Activated naive CD4-positive, alpha-beta T cell treated with Interleukin-2 at 50 U/mL for 16 hours (primary cell): ENCODE data around the gene SART1.
"Not testable (repeated sequence)": the region's sequence is repeated elsewhere in the genome, so short reads cannot be mapped to it uniquely, and the experiment has no call there.

Source experiments
- DNase-seq: peaks from one replicate; pipeline ENCODE4 v3.0.0-alpha.2; 2020

The SART1 gene

DNA sequence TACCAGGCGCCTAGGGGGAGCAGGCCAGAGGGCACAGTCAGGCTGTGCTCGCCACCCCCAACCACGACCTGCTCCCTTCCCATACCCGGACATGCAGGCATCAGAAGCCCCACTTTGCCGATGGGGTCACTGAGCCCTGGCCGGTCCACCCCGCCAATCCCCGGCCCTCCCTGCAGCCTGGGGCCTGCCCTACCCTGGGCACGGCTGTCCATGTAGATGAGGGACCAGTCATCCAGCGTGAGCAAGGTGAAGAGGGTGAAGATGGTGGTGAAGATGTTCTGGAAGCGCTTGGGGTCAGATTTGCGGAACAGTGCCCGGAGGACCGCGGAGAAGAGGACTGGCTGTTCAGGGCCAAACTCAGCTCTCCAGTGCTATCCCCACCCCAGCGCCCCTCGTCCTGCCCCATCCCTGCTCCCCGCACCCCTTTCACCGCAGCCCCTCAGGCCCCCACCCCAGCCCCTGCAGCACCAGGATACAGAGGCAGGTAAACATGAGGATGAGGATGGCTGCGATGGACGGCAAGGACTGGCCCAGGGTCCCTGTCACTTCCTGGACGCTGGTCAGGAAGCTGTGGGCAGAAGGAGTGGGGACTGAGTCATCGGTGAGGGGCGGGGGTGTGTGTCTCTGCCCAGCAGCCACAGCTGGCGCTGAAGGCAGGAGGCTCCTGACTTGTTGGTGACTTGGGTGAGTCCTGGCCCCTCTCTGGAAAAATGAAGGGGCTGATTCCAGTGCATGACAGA, 59.3 kb downstream of the SART1 start:
- peak; percentile 22 for DNase-seq

DNA sequence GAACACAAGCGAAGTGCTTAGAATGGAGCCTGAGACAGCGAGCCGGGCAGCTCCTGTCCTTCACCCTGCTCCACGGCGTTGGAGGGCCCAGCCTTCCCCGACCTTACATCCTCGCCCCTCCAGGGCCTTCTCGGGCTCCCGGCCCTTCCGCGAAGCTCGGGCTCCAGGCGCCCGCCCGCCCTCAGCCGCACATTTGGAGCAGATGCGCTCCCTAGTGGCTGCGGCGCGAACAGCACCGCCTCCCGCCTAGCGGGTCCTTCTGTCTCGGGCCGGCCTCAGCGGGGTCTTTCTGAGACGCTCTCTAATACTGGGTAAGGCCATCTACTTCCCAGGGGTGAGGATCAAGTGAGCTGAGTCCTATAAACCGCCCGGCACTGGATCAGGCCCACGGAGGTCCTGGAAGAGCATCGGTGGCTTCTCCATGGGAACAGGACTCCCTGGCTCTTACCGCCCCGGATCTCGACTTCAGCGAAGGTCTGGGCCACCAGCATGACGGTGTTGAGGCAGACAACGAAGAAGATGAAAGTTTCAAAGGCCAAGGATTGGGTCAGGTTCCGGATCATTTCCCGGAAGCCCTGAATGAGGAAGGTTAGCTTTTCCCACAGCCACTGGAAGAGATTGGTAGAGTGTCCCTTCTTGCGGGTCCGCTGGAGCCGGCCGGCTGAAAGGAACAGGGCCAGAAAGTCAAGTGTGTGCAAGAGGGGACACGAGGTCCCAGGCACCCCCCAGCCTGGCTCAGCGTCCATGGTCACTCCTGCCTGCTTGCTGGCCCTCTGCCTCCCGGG, 61.1 kb downstream of the SART1 start:
- DNase-seq = peak; percentile 83

DNA sequence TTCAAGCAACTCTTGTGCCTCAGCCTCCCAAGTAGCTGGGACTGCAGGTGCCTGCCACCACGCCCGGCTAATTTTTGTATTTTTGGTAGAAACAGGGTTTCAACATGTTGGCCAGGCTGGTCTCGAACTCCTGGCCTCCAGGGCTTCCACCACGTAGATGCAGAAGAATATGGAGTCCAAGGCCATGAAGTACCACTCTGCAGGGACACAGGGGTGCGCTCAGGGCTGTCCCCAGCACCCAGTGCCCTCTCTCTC, 61.6 kb downstream of the SART1 start:
- DNase-seq = not testable (repeated sequence)

DNA sequence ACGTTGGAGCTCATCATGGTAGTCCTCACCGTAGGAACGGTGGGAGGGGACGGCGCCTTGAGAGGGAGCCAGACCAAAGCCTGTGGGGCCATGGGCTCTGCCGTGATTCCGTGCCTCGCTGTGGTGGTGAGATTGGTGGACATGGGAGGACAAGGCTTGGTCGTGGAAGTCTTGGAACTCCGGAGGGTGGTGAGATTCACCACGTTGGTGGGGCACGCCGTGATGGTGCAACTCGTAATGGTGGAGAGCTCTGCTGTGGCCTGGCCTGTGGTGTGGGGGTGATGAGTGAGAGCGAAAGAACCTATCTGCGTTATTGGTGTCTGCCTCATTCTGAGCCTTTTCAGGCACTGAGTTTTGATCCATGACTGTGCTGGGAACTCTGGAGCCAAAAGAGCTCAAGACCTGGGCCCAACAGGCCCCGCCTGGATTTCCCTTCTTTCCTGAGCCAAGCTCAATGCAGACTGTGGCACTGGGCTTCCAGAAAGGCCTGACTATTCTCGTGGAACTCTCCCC, 64.5 kb downstream of the SART1 start, which contains the start of gene CATSPER1:
Gene CATSPER1 (minus strand): TSS at position 463 of the 513 bp plus-strand sequence. CDS start 100 bp downstream, at position 363.
- DNase-seq = no peak
